HCT116 (cell line): ENCODE results near the gene GMPPA. TPM values are rescaled to one million over a fixed set of nuclear protein-coding genes. Genes with fewer than 3 reads are reported as not detected.
A peak's percentile ranks its signal among the peaks of the same experiment; 100 is the strongest.

Experiments used
- ATAC-seq: fragments of 200-7000 bp; cut with Tn5 transposase; 2 replicates; pipeline ENCODE4 v1.9.1; 2020; ENCODE audit warnings: mild to moderate bottlenecking, moderate library complexity
- BruUV-seq: library from RNA; stranded (reverse); fragments of 400-500 nt; replicated peaks from 2 replicates; lab custom pipeline; 2021; lab: Mats Ljungman, UMichigan
- CTCF ChIA-PET: fragments of 300-600 bp; sonication (Branson Sonifier 250); formaldehyde crosslinking; loops from one replicate; lab custom pipeline; 2021; ENCODE audit warnings: antibody characterized with exemption; lab: Charles Lee
- POLR2A ChIA-PET: fragments of 300-600, 350-600 bp; sonication (Branson Sonifier 250); formaldehyde crosslinking; loops from one replicate; lab custom pipeline; 2021; ENCODE audit warnings: antibody characterized with exemption; lab: Charles Lee
- RAD21 ChIA-PET, 2 experiments: fragments of 300-600 bp; sonication (Branson Sonifier 250); formaldehyde crosslinking; loops; one replicate each; lab custom pipeline; 2023; ENCODE audit warnings: low total read pairs in 2 of 2; ENCODE audit not compliant: uncharacterized antibody in 2 of 2, unreplicated experiment in 2 of 2, low non-redundant PET in 1 of 2; lab: Charles Lee
- DNase-seq: peaks from one replicate; pipeline ENCODE4 v3.0.0-alpha.2; 2010; ENCODE audit warnings: low read depth, low spot score
- H2AFZ ChIP-seq: fragments of 200-600 bp; shearing (Covaris generic), sonication (generic); 2 replicates; pipeline ENCODE4 v1.6.1; 2017; ENCODE audit warnings: low read depth, mixed run types, mixed read lengths, antibody characterized with exemption, low read length; ENCODE audit not compliant: poor library complexity, severe bottlenecking
- H3K27ac ChIP-seq: 2 replicates; pipeline ENCODE4 v1.5.1; 2012; ENCODE audit warnings: low read depth, low read length
- H3K27me3 ChIP-seq: fragments of 200-600 bp; sonication (generic); 2 replicates; pipeline ENCODE4 v1.6.1; 2016; ENCODE audit warnings: mixed run types, low read length, mixed read lengths; ENCODE audit not compliant: insufficient read depth
- H3K36me3 ChIP-seq, 2 experiments: fragments of 200-500 bp in 1 of 2; fragments of 200-600 bp in 1 of 2; sonication (Bioruptor generic) in 1 of 2; sonication (generic) in 1 of 2; 2 replicates each; pipeline versions ENCODE4 v1.5.1 to v1.6.1; 2014 to 2016; ENCODE audit warnings: low read length in 2 of 2, inconsistent platforms in 1 of 2, mixed read lengths in 1 of 2, mixed run types in 1 of 2; ENCODE audit not compliant: insufficient read depth in 2 of 2, control insufficient read depth in 1 of 2
- H3K4me1 ChIP-seq, 2 experiments: fragments of 200-600 bp in 1 of 2; sonication (generic) in 1 of 2; 2 replicates each; pipeline versions ENCODE4 v1.5.1 to v1.6.1; 2012 to 2017; ENCODE audit warnings: low read length in 2 of 2, inconsistent platforms in 1 of 2, mild to moderate bottlenecking in 1 of 2, mixed read lengths in 1 of 2, mixed run types in 1 of 2, moderate library complexity in 1 of 2; ENCODE audit not compliant: insufficient read depth in 2 of 2, control insufficient read depth in 1 of 2
- H3K4me2 ChIP-seq: fragments of 200-600 bp; sonication (generic); 2 replicates; pipeline ENCODE4 v1.6.1; 2017; ENCODE audit warnings: mixed run types, low read length, mixed read lengths
- H3K4me3 ChIP-seq, 2 experiments: fragments of 200-600 bp in 1 of 2; sonication (generic) in 1 of 2; replicated peaks in 1 of 2; 2 replicates each; pipeline ENCODE4 v1.5.1; 2011 to 2016; ENCODE audit warnings: low read length in 2 of 2, control low read depth in 1 of 2, low read depth in 1 of 2, mild to moderate bottlenecking in 1 of 2, mixed read lengths in 1 of 2, mixed run types in 1 of 2
- H3K79me2 ChIP-seq: fragments of 200-600 bp; sonication (generic); 2 replicates; pipeline ENCODE4 v1.6.1; 2017; ENCODE audit warnings: mild to moderate bottlenecking, mixed run types, low read length, moderate library complexity, mixed read lengths; ENCODE audit not compliant: insufficient read depth
- H3K9ac ChIP-seq: fragments of 200-600 bp; sonication (generic); 2 replicates; pipeline ENCODE4 v1.6.1; 2016; ENCODE audit warnings: low read length, mixed read lengths
- H3K9me2 ChIP-seq: fragments of 200-600 bp; sonication (generic), shearing (Covaris generic); 2 replicates; pipeline ENCODE4 v1.6.1; 2017; ENCODE audit warnings: mixed run types, mild to moderate bottlenecking, moderate library complexity; ENCODE audit not compliant: insufficient read depth
- H3K9me3 ChIP-seq, 2 experiments: fragments of 200-500 bp in 1 of 2; fragments of 200-600 bp in 1 of 2; sonication (Bioruptor generic) in 1 of 2; sonication (generic) in 1 of 2; 2 replicates each; pipeline ENCODE4 v1.6.1; 2014 to 2017; ENCODE audit warnings: low read length in 2 of 2, mixed read lengths in 2 of 2, inconsistent platforms in 1 of 2, low read depth in 1 of 2, mild to moderate bottlenecking in 1 of 2, mixed run types in 1 of 2, moderate library complexity in 1 of 2; ENCODE audit not compliant: control insufficient read depth in 1 of 2, insufficient read depth in 1 of 2
- H4K20me1 ChIP-seq: fragments of 200-600 bp; sonication (generic), shearing (Covaris generic); 2 replicates; pipeline ENCODE4 v1.6.1; 2017; ENCODE audit warnings: mixed run types, mild to moderate bottlenecking, moderate library complexity; ENCODE audit not compliant: insufficient read depth
- CBX3 ChIP-seq: IDR thresholded peaks from 2 replicates; pipeline ENCODE4 v1.6.1; 2012; ENCODE audit warnings: low read depth
- CEBPB ChIP-seq: IDR thresholded peaks from 2 replicates; pipeline ENCODE4 v1.6.1; 2012; ENCODE audit warnings: low read depth
- EGR1 ChIP-seq: IDR thresholded peaks from 2 replicates; pipeline ENCODE4 v1.6.1; 2012; ENCODE audit warnings: low read depth
- EZH2 ChIP-seq: fragments of 200-600 bp; sonication (generic); IDR thresholded peaks from 2 replicates; pipeline ENCODE4 v1.6.1; 2017; ENCODE audit warnings: antibody characterized with exemption, mixed run types
- FOSL1 ChIP-seq: IDR thresholded peaks from 2 replicates; pipeline ENCODE4 v1.6.1; 2012; ENCODE audit warnings: low read depth
- JUND ChIP-seq: IDR thresholded peaks from 2 replicates; pipeline ENCODE4 v1.6.1; 2012
- POLR2AphosphoS5 ChIP-seq: IDR thresholded peaks from 2 replicates; pipeline ENCODE4 v1.6.1; 2011; ENCODE audit warnings: mild to moderate bottlenecking, low read depth, low read length, moderate library complexity
- RAD21 ChIP-seq: IDR thresholded peaks from 2 replicates; pipeline ENCODE4 v1.6.1; 2012; ENCODE audit warnings: low read depth, mild to moderate bottlenecking
- SIN3A ChIP-seq: IDR thresholded peaks from 2 replicates; pipeline ENCODE4 v1.6.1; 2012; ENCODE audit warnings: low read depth
- SRF ChIP-seq: IDR thresholded peaks from 2 replicates; pipeline ENCODE4 v1.6.1; 2012; ENCODE audit warnings: low read depth
- TCF7L2 ChIP-seq: IDR thresholded peaks from 2 replicates; pipeline ENCODE4 v1.7.0; 2011; ENCODE audit warnings: borderline replicate concordance, inconsistent platforms; ENCODE audit not compliant: insufficient read depth, insufficient read length; ENCODE audit errors: extremely low read depth
- ZFX ChIP-seq: fragments of 450-650 bp; IDR thresholded peaks from 2 replicates; pipeline ENCODE4 v1.6.1; 2017
- ZNF274 ChIP-seq: fragments of 200-500 bp; sonication (Bioruptor generic); IDR thresholded peaks from 2 replicates; pipeline ENCODE4 v1.6.1; 2014; ENCODE audit warnings: mild to moderate bottlenecking, low read depth, low read length, inconsistent platforms
- intact Hi-C: fragments of 100-400 bp; cut with micrococcal nuclease; formaldehyde crosslinking; loops from 2 replicates; pipeline ENCODE4 v1.10.0; 2022
- total RNA-seq: library from RNA; stranded (reverse); gene quantifications from one replicate; pipeline ENCODE4 v1.2.1, GENCODE V29; 2021; ENCODE audit not compliant: unreplicated experiment
- TF ChIP-seq, protein P1 (sequence below): IDR thresholded peaks from 2 replicates; pipeline ENCODE4 v1.6.1; 2012
- TF ChIP-seq, protein P2 (sequence below), 3 experiments: fragments of 200-600 bp in 1 of 3; sonication (generic) in 1 of 3; IDR thresholded peaks in 2 of 3; conservative IDR thresholded peaks in 1 of 3; 2 replicates each; pipeline ENCODE4 v1.5.1; 2012 to 2017; ENCODE audit warnings: low read depth in 2 of 3, low read length in 2 of 3, antibody characterized with exemption in 1 of 3, borderline replicate concordance in 1 of 3, control low read depth in 1 of 3, mild to moderate bottlenecking in 1 of 3, mixed read lengths in 1 of 3, mixed run types in 1 of 3, moderate library complexity in 1 of 3; ENCODE audit not compliant: insufficient read depth in 1 of 3

Gene GMPPA
- total RNA-seq, 1 experiment from 2014 or later = 71.8 TPM

DNA sequence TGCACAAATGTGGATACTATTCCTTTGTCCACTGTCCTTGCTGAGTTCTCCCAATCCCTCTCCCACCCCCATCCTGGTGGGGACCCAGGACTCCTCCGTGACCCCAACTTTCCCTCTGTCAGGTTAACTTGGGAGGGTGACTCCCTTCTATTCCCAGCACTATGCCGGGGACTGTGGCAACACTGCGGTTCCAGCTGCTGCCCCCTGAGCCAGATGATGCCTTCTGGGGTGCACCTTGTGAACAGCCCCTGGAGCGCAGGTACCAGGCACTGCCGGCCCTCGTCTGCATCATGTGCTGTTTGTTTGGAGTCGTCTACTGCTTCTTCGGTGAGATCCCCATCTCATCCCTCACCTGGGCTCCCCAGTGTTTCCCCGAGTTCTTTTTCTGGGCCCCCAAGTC lies 45.9 kb downstream of the GMPPA start:
- ChIA-PET POLR2A (no interaction called here), CTCF (no interaction called here), RAD21 (no interaction called here)
- Histone ChIP-seq H3K36me3 (peaks cover 2 to 26% of the 10 kb centered on the region in 2 experiments; a peak in 3 of 4 replicates), H3K4me2 (peak overlapping the region; percentile 98), H3K79me2 (peaks cover 36% of the 10 kb centered on the region), H3K9me2 (no peaks in the 10 kb centered on the region), H4K20me1 (peaks cover 6% of the 10 kb centered on the region; the same call in 1 of the 2 replicates), H3K9me3 (no peaks in the 10 kb centered on the region), H3K4me3 (peak overlapping the region; percentile 49 to 99), H3K4me1 (peaks cover 0 to 39% of the 10 kb centered on the region in 2 experiments; a peak in 2 of 4 replicates), H3K9ac (peak overlapping the region; percentile 37; the same call in 1 of the 2 replicates), H3K27me3 (no peaks in the 10 kb centered on the region), H2AFZ (no peak overlapping the region), H3K27ac (peak overlapping the region; percentile 19; the same call in 1 of the 2 replicates)
- BruUV-seq = no TSS peak
- intact Hi-C loops = loop anchor here (5.0 kb wide), 2 partner anchors 83 to 482 kb away; partner anchors contain the start of genes IHH and SLC4A3
- ATAC-seq (no peak), DNase-seq (no peak)
- TF ChIP-seq EZH2 (no peak), CEBPB (no peak), ZNF274 (no peak), RAD21 (no peak), SRF (no peak), FOSL1 (no peak), JUND (no peak), ZFX (no peak)
- TF ChIP-seq, protein P1, sequence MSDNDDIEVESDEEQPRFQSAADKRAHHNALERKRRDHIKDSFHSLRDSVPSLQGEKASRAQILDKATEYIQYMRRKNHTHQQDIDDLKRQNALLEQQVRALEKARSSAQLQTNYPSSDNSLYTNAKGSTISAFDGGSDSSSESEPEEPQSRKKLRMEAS = no peak

DNA sequence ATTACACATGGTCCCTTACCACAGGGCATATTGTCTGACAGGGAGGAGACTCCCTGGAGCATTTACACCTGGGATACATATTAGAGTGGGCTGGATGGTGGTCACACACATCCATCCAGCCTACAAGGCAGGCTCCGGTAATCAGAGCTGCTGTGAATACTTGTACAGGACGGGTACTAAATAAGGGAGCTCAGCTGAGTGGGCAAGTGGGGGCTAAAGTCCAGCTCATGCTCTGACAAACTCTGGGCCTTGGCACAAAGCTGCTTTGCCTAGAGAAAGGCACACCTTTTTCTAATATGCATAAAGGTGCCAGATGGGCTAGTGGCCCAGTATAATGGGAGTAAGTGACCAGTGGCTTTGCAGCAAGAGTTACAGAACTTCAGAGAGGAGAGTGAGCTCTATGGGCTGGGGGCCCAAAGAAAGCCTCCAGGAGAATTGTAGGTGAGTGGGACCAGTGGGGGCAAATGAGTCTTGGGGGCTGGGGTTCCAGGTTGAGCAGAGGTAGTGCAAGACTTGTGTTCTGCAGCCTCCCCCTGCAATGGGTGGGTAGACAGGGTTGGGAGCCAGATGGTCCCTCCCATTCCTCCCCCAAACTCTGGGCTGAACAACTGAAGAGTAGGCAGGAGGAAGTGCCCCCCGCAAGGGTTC lies 46.7 kb downstream of the GMPPA start:
- RAD21 ChIA-PET = no interaction called here

More for the DNA sequence above, 46.7 kb downstream of the GMPPA start:
- Histone ChIP-seq H3K4me1 (peaks cover 0 to 31% of the 10 kb centered on the region in 2 experiments; a peak in 2 of 4 replicates), H3K79me2 (peaks cover 33% of the 10 kb centered on the region), H3K9me2 (no peaks in the 10 kb centered on the region), H3K36me3 (peaks cover 2 to 18% of the 10 kb centered on the region in 2 experiments; a peak in 3 of 4 replicates), H3K4me2 (no peak overlapping the region), H2AFZ (no peak overlapping the region), H4K20me1 (peaks cover 6% of the 10 kb centered on the region; the same call in 1 of the 2 replicates), H3K27me3 (no peaks in the 10 kb centered on the region), H3K9ac (no peak overlapping the region), H3K27ac (no peak overlapping the region), H3K9me3 (no peaks in the 10 kb centered on the region), H3K4me3 (no peak overlapping the region)
- DNase-seq = no peak
- no TSS peak for BruUV-seq
- ATAC-seq = no peak
- TF ChIP-seq EZH2 = no peak
- no peak for TF ChIP-seq EGR1
- no peak for TF ChIP-seq ZNF274
- TF ChIP-seq JUND = no peak
- TF ChIP-seq, protein P1 = no peak
- TF ChIP-seq, protein P2, sequence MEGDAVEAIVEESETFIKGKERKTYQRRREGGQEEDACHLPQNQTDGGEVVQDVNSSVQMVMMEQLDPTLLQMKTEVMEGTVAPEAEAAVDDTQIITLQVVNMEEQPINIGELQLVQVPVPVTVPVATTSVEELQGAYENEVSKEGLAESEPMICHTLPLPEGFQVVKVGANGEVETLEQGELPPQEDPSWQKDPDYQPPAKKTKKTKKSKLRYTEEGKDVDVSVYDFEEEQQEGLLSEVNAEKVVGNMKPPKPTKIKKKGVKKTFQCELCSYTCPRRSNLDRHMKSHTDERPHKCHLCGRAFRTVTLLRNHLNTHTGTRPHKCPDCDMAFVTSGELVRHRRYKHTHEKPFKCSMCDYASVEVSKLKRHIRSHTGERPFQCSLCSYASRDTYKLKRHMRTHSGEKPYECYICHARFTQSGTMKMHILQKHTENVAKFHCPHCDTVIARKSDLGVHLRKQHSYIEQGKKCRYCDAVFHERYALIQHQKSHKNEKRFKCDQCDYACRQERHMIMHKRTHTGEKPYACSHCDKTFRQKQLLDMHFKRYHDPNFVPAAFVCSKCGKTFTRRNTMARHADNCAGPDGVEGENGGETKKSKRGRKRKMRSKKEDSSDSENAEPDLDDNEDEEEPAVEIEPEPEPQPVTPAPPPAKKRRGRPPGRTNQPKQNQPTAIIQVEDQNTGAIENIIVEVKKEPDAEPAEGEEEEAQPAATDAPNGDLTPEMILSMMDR (IDR thresholded peaks at IDR 0.05 in 2 of 3, conservative IDR thresholded peaks at IDR 0.05 in 1 of 3; ENCODE audit: borderline replicate concordance in 1 of 3, insufficient read depth in 1 of 3, low read depth in 2 of 3, low read length in 2 of 3) = no peak
- no peak for TF ChIP-seq SIN3A
- TF ChIP-seq CBX3 = no peak
- no peak for TF ChIP-seq POLR2AphosphoS5
- no peak for TF ChIP-seq TCF7L2
- intact Hi-C loops = no loop called here
- ChIA-PET CTCF (no interaction called here), POLR2A (interaction anchor here (0.5 to 0.6 kb wide), 2 partner anchors 23 to 103 kb away, joined by 3 to 7 read pairs; no protein-coding TSS in a partner anchor)
